A549 treated with ZK216348 at 1 μM for 4 hours (cell line): ENCODE measurements around the gene SLC35E2B. TPM values are rescaled to one million over a fixed set of nuclear protein-coding genes. Genes with fewer than 3 reads are reported as not detected.

Experiments used
- total RNA-seq: library from RNA; stranded (reverse); fragments of 200-300 nt; extraction: Qiagen RNA extraction; gene quantifications from 5 replicates; pipeline ENCODE4 v1.2.3, GENCODE V29; 2022; ENCODE audit warnings: low read depth

The SLC35E2B gene
- total RNA-seq, result 9.1 to 14.2 TPM (median 12.3 TPM) in 5 replicates

GRCh38 chr1:1692714-1693647 is at the start of gene SLC35E2B:
Gene SLC35E2B (minus strand): TSS chr1:1692795. CDS start chr1:1676699, 16,096 bp downstream.

GRCh38 chr1:1724035-1724864 is 31.7 kb upstream of the SLC35E2B start, which contains the start of gene CDK11A:
Gene CDK11A (minus strand): TSS chr1:1724357. CDS start chr1:1722818, 1,539 bp downstream.

GRCh38 chr1:1658583-1659549 is 33.7 kb downstream of the SLC35E2B start, which contains the start of gene CDK11B:
Gene CDK11B (minus strand): TSS chr1:1659004. CDS start chr1:1657485, 1,519 bp downstream.

GRCh38 chr1:1631782-1632420 is 60.7 kb downstream of the SLC35E2B start, which contains the start of gene MMP23B:
Gene MMP23B (plus strand): TSS chr1:1632173. CDS start chr1:1632219, 46 bp downstream.

GRCh38 chr1:1615256-1616044 is 77.1 kb downstream of the SLC35E2B start, which contains the start of gene MIB2:
Gene MIB2 (plus strand): TSS chr1:1615500. CDS start chr1:1623453, 7,953 bp downstream.

Other genes with a start within 250 kb of the SLC35E2B start
- not detected in 5 replicates for gene ATAD3C, start 243.1 kb downstream of the SLC35E2B start, total RNA-seq
- gene ATAD3B, start 221.0 kb downstream of the SLC35E2B start, total RNA-seq, result 1.6 to 3.6 TPM (median 3.0 TPM) in 5 replicates
- 24.3 to 40.3 TPM (median 39.2 TPM) in 5 replicates for gene ATAD3A, start 180.6 kb downstream of the SLC35E2B start, total RNA-seq
- 0.37 to 0.68 TPM (median 0.48 TPM) in 4 of 5 replicates, not detected in the other for gene TMEM240, start 152.2 kb downstream of the SLC35E2B start, total RNA-seq
- 95.6 to 113 TPM (median 112 TPM) in 5 replicates for gene SSU72, start 117.9 kb downstream of the SLC35E2B start, total RNA-seq
- gene FNDC10, start 92.7 kb downstream of the SLC35E2B start, total RNA-seq, result 3.9 to 9.9 TPM (median 8.5 TPM) in 5 replicates
- gene MIB2, start 77.3 kb downstream of the SLC35E2B start, total RNA-seq, result 6.8 to 24.6 TPM (median 19.7 TPM) in 5 replicates
- 0.39 to 1.5 TPM (median 0.92 TPM) in 4 of 5 replicates, not detected in the other for gene MMP23B, start 60.6 kb downstream of the SLC35E2B start, total RNA-seq
- 25.1 to 27.9 TPM (median 27.5 TPM) in 5 replicates for gene CDK11B, start 33.8 kb downstream of the SLC35E2B start, total RNA-seq
- gene CDK11A, start 31.6 kb upstream of the SLC35E2B start, total RNA-seq, result 20.5 to 26.2 TPM (median 24.1 TPM) in 5 replicates
- 25.1 to 43.3 TPM (median 39.8 TPM) in 5 replicates for gene NADK, start 85.7 kb upstream of the SLC35E2B start, total RNA-seq
- gene GNB1, start 198.3 kb upstream of the SLC35E2B start, total RNA-seq, result 175 to 218 TPM (median 209 TPM) in 5 replicates
- gene CALML6, start 222.5 kb upstream of the SLC35E2B start, total RNA-seq, result 0.19 to 0.37 TPM (median 0.24 TPM) in 5 replicates
- 0.32 to 1.7 TPM (median 0.82 TPM) in 5 replicates for gene TMEM52, start 226.5 kb upstream of the SLC35E2B start, total RNA-seq